ENCODE measurements around the gene AP3S2.
"Not testable (repeated sequence)": the region's sequence is repeated elsewhere in the genome, so short reads cannot be mapped to it uniquely, and the experiment has no call there.

The AP3S2 gene

DNA sequence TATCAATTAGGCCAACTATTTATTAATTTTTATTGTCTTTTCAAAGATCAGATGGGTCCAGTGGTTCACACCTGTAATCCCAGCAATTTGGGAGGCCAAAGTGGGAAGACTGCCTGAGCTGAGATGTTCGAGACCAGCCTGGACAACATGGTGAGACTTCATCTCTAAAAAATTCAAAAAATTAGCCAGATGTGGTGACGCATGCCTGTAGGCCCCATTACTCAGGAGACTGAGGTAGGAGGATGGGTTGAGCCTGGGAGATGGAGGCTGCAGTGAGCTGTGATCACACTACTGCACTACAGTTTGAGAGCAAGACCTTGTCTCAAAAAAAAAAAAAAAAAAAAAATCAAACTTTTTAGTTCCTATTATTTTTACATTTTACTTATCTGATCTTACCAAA, 8.2 kb downstream of the AP3S2 start:
- Histone ChIP-seq H3K79me2 (ENCODE audit: control insufficient read depth, insufficient read depth, low read length, poor library complexity) (no peaks in the 10 kb centered on the region), H3K18ac (ENCODE audit: low read length) (no peak overlapping the region), H3K4ac (ENCODE audit: low read depth, low read length) (no peak overlapping the region), H3K9me3 (ENCODE audit: insufficient read depth, low read depth, low read length) (no peaks in the 10 kb centered on the region), H3K27me3 (ENCODE audit: insufficient read depth, low read length) (no peaks in the 10 kb centered on the region), H3K4me3 (ENCODE audit: low read depth, low read length) (no peak overlapping the region), H3K4me1 (ENCODE audit: control insufficient read depth in 1 of 2, insufficient read depth in 2 of 2, low read length in 2 of 2) (no peaks in the 10 kb centered on the region), H2AK5ac (ENCODE audit: low read length) (no peak overlapping the region), H2BK12ac (ENCODE audit: low read length) (no peak overlapping the region), H3K9ac (ENCODE audit: low read length) (no peak overlapping the region), H3K27ac (ENCODE audit: low read depth, low read length) (no peak overlapping the region), H4K12ac (ENCODE audit: low read depth, low read length) (no peak overlapping the region), H3K36me3 (ENCODE audit: control insufficient read depth in 1 of 2, insufficient read depth in 2 of 2, low read length in 2 of 2) (peaks cover 19 to 27% of the 10 kb centered on the region in 2 experiments), H4K91ac (ENCODE audit: low read depth, low read length) (no peak overlapping the region), H3K14ac (ENCODE audit: low read length) (no peak overlapping the region), H2BK120ac (ENCODE audit: insufficient read depth, low read length, poor library complexity) (no peak overlapping the region), H2BK5ac (ENCODE audit: low read depth, low read length, poor library complexity) (no peak overlapping the region), H3K4me2 (ENCODE audit: low read length) (no peak overlapping the region), H3K79me1 (ENCODE audit: low read length) (no peaks in the 10 kb centered on the region), H4K8ac (ENCODE audit: low read depth, low read length) (no peak overlapping the region), H2AFZ (ENCODE audit: insufficient read depth, low read length, poor library complexity) (no peak overlapping the region), H3K23ac (ENCODE audit: low read length) (no peak overlapping the region)
- peak; percentile 14 to 59 for DNase-seq
- no CpG with 5 or more reads among the region's 2 CpGs for WGBS (ENCODE audit: extremely low coverage, insufficient coverage, insufficient read length)

DNA sequence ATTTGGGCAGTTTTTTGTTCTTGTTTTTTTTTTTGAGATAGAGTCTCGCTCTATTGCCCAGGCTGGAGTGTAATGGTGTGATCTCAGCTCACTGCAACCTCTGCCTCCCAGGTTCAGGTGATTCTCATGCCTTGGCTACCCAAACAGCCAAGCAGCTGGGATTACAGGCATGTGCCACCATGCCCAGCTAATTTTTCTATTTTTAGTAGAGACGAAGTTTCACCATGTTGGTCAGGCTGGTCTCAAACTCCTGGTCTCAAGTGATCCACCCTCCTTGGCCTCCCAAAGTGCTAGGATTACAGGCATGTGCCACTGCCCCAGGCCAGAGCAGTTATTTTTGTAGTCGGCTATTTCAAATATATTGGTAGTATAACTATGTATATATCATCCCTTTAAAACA, 8.6 kb downstream of the AP3S2 start:
- not testable (repeated sequence) for H3K23ac ChIP-seq (ENCODE audit: low read length); H4K91ac ChIP-seq (ENCODE audit: low read depth, low read length); DNase-seq; H3K4ac ChIP-seq (ENCODE audit: low read depth, low read length); H3K27me3 ChIP-seq (ENCODE audit: insufficient read depth, low read length); H3K79me1 ChIP-seq (ENCODE audit: low read length); H4K8ac ChIP-seq (ENCODE audit: low read depth, low read length); H3K4me3 ChIP-seq (ENCODE audit: low read depth, low read length); H3K18ac ChIP-seq (ENCODE audit: low read length); H3K79me2 ChIP-seq (ENCODE audit: control insufficient read depth, insufficient read depth, low read length, poor library complexity); H3K4me1 ChIP-seq (ENCODE audit: control insufficient read depth in 1 of 2, insufficient read depth in 2 of 2, low read length in 2 of 2); H3K14ac ChIP-seq (ENCODE audit: low read length); H2AFZ ChIP-seq (ENCODE audit: insufficient read depth, low read length, poor library complexity); H2BK5ac ChIP-seq (ENCODE audit: low read depth, low read length, poor library complexity); H3K9ac ChIP-seq (ENCODE audit: low read length); H4K12ac ChIP-seq (ENCODE audit: low read depth, low read length); H3K27ac ChIP-seq (ENCODE audit: low read depth, low read length); H2AK5ac ChIP-seq (ENCODE audit: low read length); H2BK120ac ChIP-seq (ENCODE audit: insufficient read depth, low read length, poor library complexity); H3K9me3 ChIP-seq (ENCODE audit: insufficient read depth, low read depth, low read length); H3K4me2 ChIP-seq (ENCODE audit: low read length); H2BK12ac ChIP-seq (ENCODE audit: low read length)
- peaks cover 19 to 27% of the 10 kb centered on the region in 2 experiments for H3K36me3 ChIP-seq (ENCODE audit: control insufficient read depth in 1 of 2, insufficient read depth in 2 of 2, low read length in 2 of 2)
- WGBS (ENCODE audit: extremely low coverage, insufficient coverage, insufficient read length): no CpG with 5 or more reads among the region's 3 CpGs

DNA sequence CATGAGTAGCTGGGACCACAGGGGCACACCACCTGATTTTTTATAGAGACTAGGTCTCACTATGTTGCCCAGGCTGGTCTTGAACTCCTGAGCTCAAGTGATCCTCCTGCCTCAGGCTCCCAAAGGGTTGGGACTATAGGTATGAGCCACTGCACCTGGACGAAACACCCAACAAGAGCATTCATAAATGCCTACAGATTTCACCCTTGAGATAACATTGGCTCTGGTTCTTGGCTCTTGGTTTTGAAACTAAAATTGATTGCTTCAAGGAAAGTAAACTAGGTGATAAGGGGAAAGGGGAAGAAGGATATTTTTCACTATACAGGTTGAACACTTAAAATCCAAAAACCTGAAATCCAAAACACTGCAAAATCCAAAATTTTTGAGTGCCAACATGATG, 10.3 kb downstream of the AP3S2 start:
- Histone ChIP-seq H4K8ac (ENCODE audit: low read depth, low read length) (no peak overlapping the region), H3K79me1 (ENCODE audit: low read length) (no peaks in the 10 kb centered on the region), H2BK5ac (ENCODE audit: low read depth, low read length, poor library complexity) (no peak overlapping the region), H3K18ac (ENCODE audit: low read length) (no peak overlapping the region), H3K9me3 (ENCODE audit: insufficient read depth, low read depth, low read length) (no peaks in the 10 kb centered on the region), H3K4me2 (ENCODE audit: low read length) (no peak overlapping the region), H4K12ac (ENCODE audit: low read depth, low read length) (no peak overlapping the region), H3K27me3 (ENCODE audit: insufficient read depth, low read length) (no peaks in the 10 kb centered on the region), H3K9ac (ENCODE audit: low read length) (no peak overlapping the region), H3K27ac (ENCODE audit: low read depth, low read length) (no peak overlapping the region), H3K14ac (ENCODE audit: low read length) (no peak overlapping the region), H2BK120ac (ENCODE audit: insufficient read depth, low read length, poor library complexity) (no peak overlapping the region), H2AK5ac (ENCODE audit: low read length) (no peak overlapping the region), H3K4me3 (ENCODE audit: low read depth, low read length) (no peak overlapping the region), H2BK12ac (ENCODE audit: low read length) (no peak overlapping the region), H3K4ac (ENCODE audit: low read depth, low read length) (no peak overlapping the region), H3K36me3 (ENCODE audit: control insufficient read depth in 1 of 2, insufficient read depth in 2 of 2, low read length in 2 of 2) (peaks cover 19 to 24% of the 10 kb centered on the region in 2 experiments), H3K23ac (ENCODE audit: low read length) (no peak overlapping the region), H4K91ac (ENCODE audit: low read depth, low read length) (no peak overlapping the region), H2AFZ (ENCODE audit: insufficient read depth, low read length, poor library complexity) (no peak overlapping the region), H3K79me2 (ENCODE audit: control insufficient read depth, insufficient read depth, low read length, poor library complexity) (no peaks in the 10 kb centered on the region), H3K4me1 (ENCODE audit: control insufficient read depth in 1 of 2, insufficient read depth in 2 of 2, low read length in 2 of 2) (no peaks in the 10 kb centered on the region)
- no CpG with 5 or more reads among the region's 1 CpG for WGBS (ENCODE audit: extremely low coverage, insufficient coverage, insufficient read length)
- DNase-seq: no peak

DNA sequence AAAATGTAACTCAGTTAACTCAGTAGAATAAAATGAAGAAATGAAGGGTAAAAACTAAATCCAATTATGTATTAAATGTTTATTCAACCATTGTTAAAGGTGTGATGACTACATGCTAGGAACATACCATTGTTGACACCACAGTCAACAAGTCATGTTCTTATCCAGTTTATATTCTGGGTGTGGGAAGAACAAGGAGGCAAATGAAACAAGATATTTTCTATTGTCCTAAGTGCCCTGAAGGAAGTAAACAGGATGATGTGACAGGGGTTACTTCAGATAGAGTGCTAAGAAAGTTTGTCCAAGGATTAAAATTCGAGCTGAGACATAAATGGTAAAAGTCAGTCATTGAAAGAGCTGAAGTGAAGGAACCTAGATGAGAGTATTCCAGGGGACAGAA, 13.1 kb downstream of the AP3S2 start:
- Histone ChIP-seq H3K4me2 (ENCODE audit: low read length) (no peak overlapping the region), H4K8ac (ENCODE audit: low read depth, low read length) (no peak overlapping the region), H4K91ac (ENCODE audit: low read depth, low read length) (no peak overlapping the region), H3K14ac (ENCODE audit: low read length) (no peak overlapping the region), H3K36me3 (ENCODE audit: control insufficient read depth in 1 of 2, insufficient read depth in 2 of 2, low read length in 2 of 2) (peaks cover 17% of the 10 kb centered on the region in 2 experiments), H3K9ac (ENCODE audit: low read length) (no peak overlapping the region), H3K23ac (ENCODE audit: low read length) (no peak overlapping the region), H3K27ac (ENCODE audit: low read depth, low read length) (no peak overlapping the region), H3K27me3 (ENCODE audit: insufficient read depth, low read length) (no peaks in the 10 kb centered on the region), H2AK5ac (ENCODE audit: low read length) (no peak overlapping the region), H3K4me1 (ENCODE audit: control insufficient read depth in 1 of 2, insufficient read depth in 2 of 2, low read length in 2 of 2) (no peaks in the 10 kb centered on the region), H3K79me2 (ENCODE audit: control insufficient read depth, insufficient read depth, low read length, poor library complexity) (no peaks in the 10 kb centered on the region), H2BK120ac (ENCODE audit: insufficient read depth, low read length, poor library complexity) (no peak overlapping the region), H2BK12ac (ENCODE audit: low read length) (no peak overlapping the region), H2AFZ (ENCODE audit: insufficient read depth, low read length, poor library complexity) (no peak overlapping the region), H2BK5ac (ENCODE audit: low read depth, low read length, poor library complexity) (no peak overlapping the region), H3K4ac (ENCODE audit: low read depth, low read length) (no peak overlapping the region), H3K18ac (ENCODE audit: low read length) (no peak overlapping the region), H4K12ac (ENCODE audit: low read depth, low read length) (no peak overlapping the region), H3K79me1 (ENCODE audit: low read length) (no peaks in the 10 kb centered on the region), H3K4me3 (ENCODE audit: low read depth, low read length) (no peak overlapping the region), H3K9me3 (ENCODE audit: insufficient read depth, low read depth, low read length) (no peaks in the 10 kb centered on the region)
- DNase-seq: no peak
- WGBS (ENCODE audit: extremely low coverage, insufficient coverage, insufficient read length): no CpG with 5 or more reads among the region's 1 CpG
